Thoracic aorta (tissue), 2 donors: ENCODE measurements around the gene MYCBPAP. TPM values are rescaled to one million over a fixed set of nuclear protein-coding genes. Genes with fewer than 3 reads are reported as not detected.

Experiments
- ATAC-seq: fragments of 150-250 bp; one replicate; pipeline ENCODE4 v1.8.0; 2017; ENCODE audit warnings: low read depth; ENCODE audit not compliant: insufficient number of reproducible peaks, low FRiP score
- DNase-seq: peaks from one replicate; pipeline ENCODE4 v3.0.0-alpha.2; 2020; ENCODE audit warnings: low spot score
- H3K27ac ChIP-seq, 2 donors: fragments of 200-600 bp; sonication (generic); 1 replicate in 1 of 2; 2 replicates in 1 of 2; pipeline ENCODE4 v1.5.1; 2016; ENCODE audit warnings: mild to moderate bottlenecking in 2 of 2, moderate library complexity in 2 of 2
- H3K27me3 ChIP-seq: fragments of 200-600 bp; sonication (generic); replicated peaks from 2 replicates; pipeline ENCODE4 v1.6.0; 2016; ENCODE audit warnings: mild to moderate bottlenecking; ENCODE audit not compliant: insufficient read depth
- H3K36me3 ChIP-seq: fragments of 200-600 bp; sonication (generic); one replicate; pipeline ENCODE4 v1.5.1; 2016
- H3K4me1 ChIP-seq, 2 donors: fragments of 200-600 bp; sonication (generic); 1 replicate in 1 of 2; 2 replicates in 1 of 2; pipeline versions ENCODE4 v1.5.1 to v1.6.0; 2016; ENCODE audit warnings: low read depth in 2 of 2, mild to moderate bottlenecking in 1 of 2; ENCODE audit not compliant: control insufficient read depth in 1 of 2
- H3K4me3 ChIP-seq: fragments of 200-600 bp; sonication (generic); 2 replicates; pipeline ENCODE4 v1.5.1; 2016; ENCODE audit warnings: mild to moderate bottlenecking
- H3K9me3 ChIP-seq: fragments of 200-600 bp; sonication (generic); 2 replicates; pipeline ENCODE4 v1.5.1; 2016
- total RNA-seq, 2 donors: library from RNA; depleted of rRNA; stranded (reverse); fragments of >200 nt; gene quantifications; one replicate each; pipeline versions ENCODE4 v1.1.0 to v1.2.3, GENCODE V29; 2016
- TF ChIP-seq, protein P1 (sequence below): fragments of 200-600 bp; sonication (generic); IDR thresholded peaks from one replicate; pipeline ENCODE4 v1.5.1; 2019; ENCODE audit warnings: antibody characterized with exemption

MYCBPAP gene
- total RNA-seq, 2 donors from 2014 or later = 0.56 to 0.68 TPM

GRCh38 chr17:50556803-50557202 is 48.6 kb downstream of the MYCBPAP start:
- H3K4me1 ChIP-seq = peaks cover 24 to 28% of the 10 kb centered on the region in 2 donors
- no peak overlapping the region for H3K27ac ChIP-seq
- H3K4me3 ChIP-seq = no peak overlapping the region
- DNase-seq (no peak), ATAC-seq (no peak)
- no peaks in the 10 kb centered on the region for H3K9me3 ChIP-seq
- TF ChIP-seq, protein P1, sequence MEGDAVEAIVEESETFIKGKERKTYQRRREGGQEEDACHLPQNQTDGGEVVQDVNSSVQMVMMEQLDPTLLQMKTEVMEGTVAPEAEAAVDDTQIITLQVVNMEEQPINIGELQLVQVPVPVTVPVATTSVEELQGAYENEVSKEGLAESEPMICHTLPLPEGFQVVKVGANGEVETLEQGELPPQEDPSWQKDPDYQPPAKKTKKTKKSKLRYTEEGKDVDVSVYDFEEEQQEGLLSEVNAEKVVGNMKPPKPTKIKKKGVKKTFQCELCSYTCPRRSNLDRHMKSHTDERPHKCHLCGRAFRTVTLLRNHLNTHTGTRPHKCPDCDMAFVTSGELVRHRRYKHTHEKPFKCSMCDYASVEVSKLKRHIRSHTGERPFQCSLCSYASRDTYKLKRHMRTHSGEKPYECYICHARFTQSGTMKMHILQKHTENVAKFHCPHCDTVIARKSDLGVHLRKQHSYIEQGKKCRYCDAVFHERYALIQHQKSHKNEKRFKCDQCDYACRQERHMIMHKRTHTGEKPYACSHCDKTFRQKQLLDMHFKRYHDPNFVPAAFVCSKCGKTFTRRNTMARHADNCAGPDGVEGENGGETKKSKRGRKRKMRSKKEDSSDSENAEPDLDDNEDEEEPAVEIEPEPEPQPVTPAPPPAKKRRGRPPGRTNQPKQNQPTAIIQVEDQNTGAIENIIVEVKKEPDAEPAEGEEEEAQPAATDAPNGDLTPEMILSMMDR = no peak
- H3K36me3 ChIP-seq = peaks cover 12% of the 10 kb centered on the region
- H3K27me3 ChIP-seq = peaks cover 5% of the 10 kb centered on the region

- no peak for DNase-seq
- Histone ChIP-seq H3K4me3 (no peak overlapping the region), H3K27me3 (peaks cover 5% of the 10 kb centered on the region), H3K9me3 (no peaks in the 10 kb centered on the region), H3K27ac (no peak overlapping the region), H3K36me3 (peaks cover 12% of the 10 kb centered on the region), H3K4me1 (peaks cover 27 to 28% of the 10 kb centered on the region in 2 donors)
- no peak for ATAC-seq
- TF ChIP-seq, protein P1 = no peak
Observed at GRCh38 chr17:50557630-50558029, 49.4 kb downstream of the MYCBPAP start.

- Histone ChIP-seq H3K4me3 (no peak overlapping the region), H3K36me3 (peaks cover 12% of the 10 kb centered on the region), H3K27me3 (peaks cover 5% of the 10 kb centered on the region), H3K27ac (no peak overlapping the region), H3K4me1 (peaks cover 27 to 28% of the 10 kb centered on the region in 2 donors), H3K9me3 (no peaks in the 10 kb centered on the region)
- TF ChIP-seq, protein P1 = no peak
- DNase-seq (no peak), ATAC-seq (no peak)
Observed at GRCh38 chr17:50558091-50558490, 49.9 kb downstream of the MYCBPAP start.

- DNase-seq (no peak), ATAC-seq (no peak)
- H3K4me1 ChIP-seq = peaks cover 27 to 29% of the 10 kb centered on the region in 2 donors
- H3K27ac ChIP-seq = no peak overlapping the region
- H3K27me3 ChIP-seq = peaks cover 5% of the 10 kb centered on the region
- no peaks in the 10 kb centered on the region for H3K9me3 ChIP-seq
- H3K4me3 ChIP-seq = peak overlapping the region; percentile 75
- H3K36me3 ChIP-seq = peaks cover 12% of the 10 kb centered on the region
- TF ChIP-seq, protein P1 = no peak
Observed at GRCh38 chr17:50558581-50558940, 50.3 kb downstream of the MYCBPAP start.

DNA sequence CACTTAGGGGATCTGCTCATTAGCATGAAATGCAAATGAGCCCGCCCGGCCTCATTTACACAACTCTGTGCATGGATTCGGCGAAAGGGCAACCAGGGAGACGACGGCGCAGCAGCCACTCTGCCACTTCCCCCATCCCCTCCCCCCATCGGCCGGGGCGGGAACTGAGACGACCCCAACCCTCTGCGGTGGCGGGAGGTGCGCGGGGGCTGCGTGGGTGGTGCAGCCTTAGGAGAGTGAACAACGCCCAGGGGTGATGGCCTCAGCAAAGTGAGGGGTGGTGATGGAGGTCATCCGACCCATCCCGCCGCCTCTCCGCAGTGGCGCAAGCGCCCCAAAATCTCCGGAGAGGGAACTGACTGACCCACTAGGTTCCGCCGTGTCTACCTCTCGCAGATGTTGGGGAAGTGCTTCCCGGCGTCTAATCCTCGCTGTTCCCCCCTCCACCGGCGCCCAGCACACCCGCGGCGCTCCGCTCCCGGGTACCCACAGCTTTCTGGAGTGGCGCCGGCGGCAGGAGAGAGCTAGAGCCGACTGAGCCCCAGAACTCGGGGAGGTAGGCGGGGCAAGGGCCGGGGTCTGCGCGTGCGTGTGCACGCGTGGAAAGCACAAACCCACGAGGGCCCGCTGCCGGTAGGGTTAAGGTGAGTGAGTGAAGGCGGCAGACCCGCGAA is 50.8 kb downstream of the MYCBPAP start:
- ATAC-seq = no peak
- no peak overlapping the region for H3K27ac ChIP-seq
- H3K9me3 ChIP-seq = no peaks in the 10 kb centered on the region
- no peak for DNase-seq
- H3K4me1 ChIP-seq = peaks cover 27 to 35% of the 10 kb centered on the region in 2 donors
- TF ChIP-seq, protein P1 = no peak
- peaks cover 5% of the 10 kb centered on the region for H3K27me3 ChIP-seq
- H3K36me3 ChIP-seq = peaks cover 12% of the 10 kb centered on the region
- peak overlapping the region; percentile 75 for H3K4me3 ChIP-seq
